ENCODE results near the gene ABCA1.

ABCA1 gene

DNA sequence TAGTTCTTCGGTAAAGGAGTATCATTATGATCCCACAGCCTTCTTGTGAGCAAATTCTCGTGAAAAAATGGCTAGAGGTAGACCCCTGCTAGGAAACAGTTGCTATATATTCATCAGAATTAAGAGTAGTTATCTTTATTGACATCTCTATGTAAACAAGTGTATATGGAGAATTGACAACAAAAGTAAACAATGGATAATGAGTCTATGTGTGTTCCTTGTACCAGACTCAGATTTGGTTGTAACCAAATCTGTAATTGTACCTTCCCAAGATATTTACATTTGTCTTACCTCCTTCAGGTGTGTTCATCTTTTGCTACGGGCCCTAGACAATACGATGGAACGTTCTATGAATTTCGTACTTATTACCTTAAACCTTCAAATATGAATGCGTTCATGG, 161.9 kb downstream of the ABCA1 start:
- DNase-seq (ENCODE audit: low read depth): no peak

DNA sequence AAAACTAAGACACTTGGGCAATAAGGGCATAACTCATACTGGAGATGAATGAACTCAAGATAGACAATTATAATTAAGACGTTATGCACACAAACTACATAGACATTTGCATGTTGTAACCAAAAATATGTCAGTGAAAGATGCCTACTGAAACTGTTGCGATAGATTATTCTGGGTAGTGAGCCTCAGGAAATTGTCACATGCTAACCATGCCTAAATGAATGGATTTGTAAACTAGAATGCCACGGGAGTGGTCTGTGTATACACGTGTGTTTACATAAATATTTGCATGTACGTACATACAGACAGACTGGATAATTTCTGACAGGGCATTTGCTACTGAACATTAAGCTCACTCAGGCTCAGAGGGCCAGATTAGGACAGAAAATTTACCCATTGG, 162.8 kb downstream of the ABCA1 start:
- DNase-seq (ENCODE audit: low read depth): no peak

DNA sequence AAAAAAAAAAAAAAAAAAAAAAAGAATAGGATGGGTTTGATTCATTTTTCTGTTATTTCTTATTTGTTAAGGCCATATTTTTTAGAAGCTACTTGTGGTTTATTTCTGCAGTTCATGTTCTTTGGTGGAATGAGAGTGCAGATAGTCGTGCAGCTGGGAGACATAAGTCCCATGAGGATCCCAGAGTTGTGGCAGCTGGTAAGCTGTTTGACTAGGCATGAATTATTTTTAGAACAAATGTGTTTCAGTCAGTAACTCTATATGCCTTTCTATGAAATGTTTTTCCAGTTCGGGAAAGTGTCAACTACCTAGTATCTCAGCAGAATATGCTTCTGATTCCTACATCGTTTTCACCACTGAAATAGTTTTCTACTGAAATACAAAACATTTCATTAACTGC, 169.0 kb downstream of the ABCA1 start:
- DNase-seq (ENCODE audit: low read depth): no peak

DNA sequence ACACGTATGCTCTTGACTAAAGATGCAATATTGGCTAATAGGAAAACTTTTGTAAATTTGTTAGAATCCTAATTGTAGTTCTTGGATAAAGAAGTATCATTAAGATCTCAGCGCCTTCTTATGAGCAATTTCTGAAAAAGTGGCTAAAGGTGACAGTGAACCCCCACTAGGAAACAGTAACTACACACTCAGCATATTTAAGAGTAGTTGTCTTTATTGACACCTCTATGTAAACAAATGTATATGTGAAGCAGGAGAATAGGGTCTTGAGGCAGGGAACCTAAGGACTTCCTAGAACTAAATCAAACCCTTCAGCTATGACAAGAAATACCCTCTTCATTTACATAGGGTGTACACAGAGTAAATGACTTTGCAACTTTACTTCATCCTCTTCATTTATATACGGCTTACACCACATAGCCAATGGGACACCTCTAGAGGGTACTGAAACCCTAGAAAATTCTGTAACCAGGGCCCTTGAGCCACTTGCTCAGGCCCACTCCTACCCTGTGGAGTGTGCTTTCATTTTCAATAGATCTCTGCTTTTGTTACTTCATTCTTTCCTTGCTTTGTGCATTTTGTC, 177.7 kb downstream of the ABCA1 start:
- DNase-seq (ENCODE audit: low read depth): no peak

DNA sequence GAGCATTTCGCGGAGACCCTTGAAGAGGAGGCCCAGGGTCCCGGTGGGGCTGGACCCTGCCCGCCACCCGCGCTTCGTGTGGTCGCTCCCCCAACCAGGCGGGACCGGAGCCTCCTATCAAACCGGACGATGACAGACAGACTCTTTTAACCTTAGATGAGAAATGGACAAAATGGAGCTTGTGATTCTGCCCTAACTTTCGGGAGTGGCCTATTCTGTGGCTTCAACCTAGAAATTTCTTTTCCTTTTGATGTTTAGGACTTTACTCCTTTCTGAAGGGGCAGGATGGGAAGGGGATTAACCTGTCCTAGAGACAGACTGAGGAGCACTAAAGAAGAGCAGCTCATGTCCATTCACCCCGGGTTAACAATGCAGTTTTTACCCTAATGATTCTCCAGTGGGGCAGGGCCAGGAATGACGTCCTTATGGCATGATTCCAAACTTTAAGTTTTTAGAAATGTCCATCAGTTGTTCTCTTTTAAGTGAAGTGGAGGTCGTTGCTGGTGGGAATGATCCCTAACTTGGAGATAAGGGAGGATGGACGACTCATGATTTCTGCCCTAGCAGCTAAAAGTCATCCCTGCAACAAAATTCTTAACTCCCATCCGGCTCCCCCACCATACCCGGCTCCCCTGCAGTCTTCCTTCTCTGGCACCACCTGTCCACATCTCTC, 179.5 kb downstream of the ABCA1 start:
- no peak for DNase-seq (ENCODE audit: low read depth)

DNA sequence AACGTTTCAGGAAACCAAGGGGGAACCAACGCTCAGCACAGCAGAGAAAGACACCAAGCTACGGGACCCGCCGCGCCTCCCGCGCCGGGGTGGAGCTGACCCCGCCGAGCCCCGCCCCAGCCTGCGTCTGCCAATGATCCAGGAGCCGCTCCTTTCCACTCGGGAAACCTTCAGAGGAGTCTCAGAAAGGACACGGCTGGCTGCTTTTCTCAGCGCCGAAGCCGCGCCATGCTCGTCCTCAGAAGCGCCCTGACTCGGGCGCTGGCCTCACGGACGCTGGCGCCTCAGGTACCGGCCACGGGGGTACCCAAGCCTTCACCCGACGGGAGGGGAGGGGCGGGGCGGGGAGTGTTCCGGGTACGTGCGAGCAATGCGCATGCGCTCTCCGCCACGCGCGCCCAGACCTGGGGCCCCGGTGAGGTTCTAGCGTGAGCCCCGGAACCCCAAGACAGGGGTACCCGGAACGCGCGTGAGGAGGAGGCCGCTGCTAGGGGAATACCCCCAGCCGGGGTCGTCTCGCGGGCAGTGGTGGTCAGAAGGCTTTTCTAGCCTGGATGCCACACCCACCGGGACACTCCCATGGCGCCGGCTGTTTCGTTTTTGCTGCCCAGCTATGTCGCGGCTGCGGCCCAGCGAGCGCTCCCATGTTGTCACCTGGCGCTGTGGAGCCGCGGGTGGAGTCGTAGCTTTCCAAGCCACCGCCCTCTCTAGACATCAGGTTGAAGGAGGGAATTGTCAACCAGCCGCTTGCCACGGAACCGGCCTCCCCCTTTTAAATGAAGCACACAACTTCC, 180.2 kb downstream of the ABCA1 start, which contains the start of gene NIPSNAP3A:
NIPSNAP3A (plus strand) TSS at position 119 of the 794 bp plus-strand sequence; CDS start at position 229, 110 bp downstream.
- peak; percentile 74 for DNase-seq (ENCODE audit: low read depth)

DNA sequence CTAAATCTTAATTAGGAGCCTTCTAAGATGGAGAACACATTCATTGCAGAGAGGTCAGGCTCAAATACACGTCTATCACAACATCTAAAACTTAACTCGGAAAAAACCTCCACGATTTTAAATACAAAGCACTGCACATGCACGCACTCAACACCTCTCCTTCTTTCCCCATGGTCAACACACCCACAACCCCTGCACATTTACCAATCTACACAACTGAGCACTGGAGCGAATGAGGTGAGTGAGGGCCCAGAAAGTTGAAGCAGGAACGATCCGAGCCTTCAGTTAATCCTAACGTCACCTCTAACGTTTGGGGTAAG, 180.8 kb downstream of the ABCA1 start:
- DNase-seq (ENCODE audit: low read depth): no peak

DNA sequence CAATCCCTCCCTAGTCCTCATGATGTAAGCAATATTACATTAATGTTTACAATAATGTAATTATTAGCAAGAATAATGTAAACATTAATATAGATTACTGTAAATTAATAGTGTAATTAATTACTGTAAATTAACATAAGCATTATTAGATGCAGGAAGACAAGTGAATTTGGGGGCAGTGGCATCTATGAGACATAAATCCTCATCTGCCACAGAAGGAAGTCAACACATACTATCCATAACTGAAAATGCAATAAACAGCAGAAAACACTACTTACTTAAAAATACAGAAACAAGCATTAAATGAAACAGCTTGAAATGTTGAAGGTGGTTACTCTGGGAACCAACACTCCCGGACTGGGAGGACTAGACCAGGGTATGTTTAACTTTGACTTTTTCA, 181.2 kb downstream of the ABCA1 start:
- no peak for DNase-seq (ENCODE audit: low read depth)

DNA sequence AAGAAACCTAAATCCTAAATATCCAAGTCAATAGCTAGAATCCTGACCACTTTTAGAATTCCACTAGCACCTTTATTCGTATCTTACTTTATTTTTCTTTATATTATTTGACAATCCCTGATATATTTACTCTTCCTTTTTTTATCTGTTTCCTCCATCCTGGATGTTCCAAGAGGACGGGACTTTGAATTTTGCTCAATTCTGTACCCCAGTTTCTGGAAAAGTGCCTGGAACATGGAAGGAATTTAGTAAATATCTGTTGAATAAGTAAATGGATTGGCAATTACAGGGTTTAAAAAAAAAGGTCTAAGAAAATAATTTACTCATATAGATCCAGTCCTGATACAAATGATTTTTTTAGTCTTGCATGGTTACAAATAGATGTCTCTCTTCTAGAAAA, 181.7 kb downstream of the ABCA1 start:
- DNase-seq (ENCODE audit: low read depth): no peak

DNA sequence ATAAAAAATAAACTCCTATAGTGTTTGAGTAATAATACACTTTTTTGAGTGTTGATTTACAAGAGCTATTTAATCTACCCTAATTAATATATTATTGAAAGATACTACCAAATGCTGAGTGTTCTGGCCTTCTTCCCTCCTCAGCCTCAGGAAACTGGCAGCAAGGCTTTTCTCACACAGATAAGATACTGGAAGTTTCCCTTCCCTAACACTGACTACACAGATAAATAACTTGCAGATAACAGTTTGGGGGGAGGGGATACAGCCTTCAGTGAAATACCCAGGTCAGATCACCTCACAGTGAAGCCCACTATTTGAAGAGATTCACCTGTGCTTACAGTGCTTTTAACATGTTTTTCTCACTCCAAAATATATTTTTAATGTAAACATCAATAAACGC, 182.1 kb downstream of the ABCA1 start:
- DNase-seq (ENCODE audit: low read depth): no peak

DNA sequence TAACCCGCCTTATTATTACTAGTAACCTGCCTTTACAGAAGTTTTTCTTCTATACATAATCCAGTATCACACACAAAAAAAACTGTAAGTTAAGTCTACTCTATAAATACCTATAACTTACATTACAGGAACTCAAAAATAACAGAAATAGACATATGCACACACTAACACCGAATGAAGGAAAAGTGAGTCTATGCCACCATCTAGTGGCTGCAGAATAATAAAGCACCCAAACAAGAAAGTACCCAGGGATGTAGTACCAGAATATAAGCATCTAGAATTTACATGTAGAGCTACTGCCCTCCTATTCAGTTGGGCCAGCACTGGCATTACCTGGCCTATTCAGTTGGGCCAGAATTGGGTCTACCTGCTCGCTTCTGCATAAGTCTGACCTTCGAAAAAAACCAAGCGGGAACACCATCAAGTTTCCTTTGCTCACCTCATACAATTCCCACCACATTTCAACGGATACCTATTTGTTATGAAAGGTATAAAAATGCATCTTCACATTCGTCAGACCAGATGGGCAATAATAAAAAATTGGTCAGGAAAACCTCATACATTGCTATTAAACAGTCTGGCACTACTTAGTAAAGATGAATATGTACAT, 184.5 kb downstream of the ABCA1 start:
- no peak for DNase-seq (ENCODE audit: low read depth)

DNA sequence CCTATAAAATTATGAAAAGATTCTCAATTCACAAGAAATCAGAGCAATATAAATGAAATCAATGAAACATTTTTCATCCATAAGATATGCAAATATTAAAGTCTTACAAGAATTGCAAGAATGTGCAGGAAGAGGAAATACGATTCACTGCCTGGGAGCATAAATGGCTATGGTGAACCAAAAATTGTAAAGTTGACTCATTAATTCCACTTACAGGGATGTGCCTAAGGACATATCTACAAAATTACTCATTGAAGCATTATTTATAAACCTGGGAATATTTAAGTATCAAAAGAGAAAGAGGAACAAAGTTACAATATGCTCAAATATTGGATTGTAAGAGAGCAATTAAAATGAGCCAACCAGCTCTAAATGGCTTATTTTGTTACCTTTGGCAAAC, 187.3 kb downstream of the ABCA1 start:
- DNase-seq (ENCODE audit: low read depth): no peak

DNA sequence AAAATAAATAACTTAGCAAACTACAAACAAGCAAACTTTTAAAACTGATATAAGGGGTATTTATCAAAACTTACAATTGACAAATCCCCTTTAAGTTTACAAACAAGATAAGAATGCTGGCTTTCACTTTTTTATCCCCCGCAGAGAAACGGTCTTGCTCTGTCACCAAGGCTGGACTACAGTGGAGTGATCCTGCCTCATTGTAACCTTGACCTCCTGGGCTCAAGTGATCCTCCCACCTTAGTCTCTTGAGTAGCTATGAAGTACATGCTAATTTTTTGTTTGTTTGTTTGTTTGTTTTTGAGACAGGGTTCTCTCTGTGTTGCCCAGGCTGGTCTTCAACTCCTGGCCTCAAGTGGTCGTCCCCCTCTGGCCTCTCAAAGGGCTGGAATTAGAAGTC, 189.5 kb downstream of the ABCA1 start:
- DNase-seq (ENCODE audit: low read depth): no peak

Measured in T-helper 22 cell (primary cell).